ENCODE measurements around the gene BRK1.

GRCh38 chr3:10149226-10149625, 33.8 kb downstream of the BRK1 start:
- TF ChIP-seq CTCF (conservative IDR thresholded peaks at IDR 0.05 in 1 of 2, IDR thresholded peaks at IDR 0.05 in 1 of 2; ENCODE audit: low read depth in 1 of 2, low read length in 2 of 2) (no peak), EZH2 (IDR thresholded peaks at IDR 0.05; ENCODE audit: low read length, missing control alignments) (no peak)
